ENCODE results near the gene SEC22C.

- no peak for TF ChIP-seq CTCF (IDR thresholded peaks at IDR 0.05)
- TF ChIP-seq POLR2A (IDR thresholded peaks at IDR 0.05) = no peak
Measured at GRCh38 chr3:42595682-42596081, 13.9 kb upstream of the SEC22C start.

Measured in prostate gland (tissue), 2 donors.